CD8-positive, alpha-beta memory T cell (primary cell): ENCODE results near the gene ADISSP. TPM values are rescaled to one million over a fixed set of nuclear protein-coding genes. Genes with fewer than 3 reads are reported as not detected.

ENCODE experiments used
- CTCF ChIA-PET: fragments of 350-600 bp; sonication (Branson Sonifier 250); formaldehyde crosslinking; loops from one replicate; lab custom pipeline; 2021; ENCODE audit warnings: antibody characterized with exemption; lab: Charles Lee
- POLR2A ChIA-PET: fragments of 350-600 bp; sonication (Branson Sonifier 250); formaldehyde crosslinking; loops from one replicate; lab custom pipeline; 2021; ENCODE audit warnings: antibody characterized with exemption; lab: Charles Lee
- DNase-seq, 5 donors: peaks; one replicate each; pipeline versions ENCODE4 v3.0.0 to v3.0.0-alpha.2; 2020 to 2022; ENCODE audit warnings: mixed read lengths in 1 of 5
- H3K27ac ChIP-seq: one replicate; pipeline ENCODE4 v1.7.0; 2013; ENCODE audit warnings: low read depth, mild to moderate bottlenecking, low read length, moderate library complexity
- H3K27me3 ChIP-seq: 2 replicates; pipeline ENCODE4 v1.7.0; 2013; ENCODE audit warnings: low read length, mild to moderate bottlenecking; ENCODE audit not compliant: insufficient read depth, poor library complexity, severe bottlenecking
- H3K36me3 ChIP-seq: 2 replicates; pipeline ENCODE4 v1.7.0; 2013; ENCODE audit warnings: mild to moderate bottlenecking, low read length, moderate library complexity; ENCODE audit not compliant: insufficient read depth
- H3K4me1 ChIP-seq: 2 replicates; pipeline ENCODE4 v1.7.0; 2013; ENCODE audit warnings: mild to moderate bottlenecking, low read length, moderate library complexity; ENCODE audit not compliant: insufficient read depth
- H3K4me3 ChIP-seq: 2 replicates; pipeline ENCODE4 v1.7.0; 2013; ENCODE audit warnings: mild to moderate bottlenecking, low read length
- H3K9me3 ChIP-seq: 2 replicates; pipeline ENCODE4 v1.7.0; 2013; ENCODE audit warnings: mild to moderate bottlenecking, low read length
- H3K27ac Mint-ChIP-seq, 8 donors: one replicate each; pipeline ENCODE4 v1.8.0; 2020 to 2021; ENCODE audit warnings: mixed read lengths in 8 of 8, mild to moderate bottlenecking in 6 of 8, inconsistent platforms in 3 of 8, moderate library complexity in 3 of 8
- H3K27me3 Mint-ChIP-seq, 2 donors: one replicate each; pipeline ENCODE4 v1.8.0; 2020 to 2021; ENCODE audit warnings: mixed read lengths in 2 of 2, mild to moderate bottlenecking in 1 of 2, moderate library complexity in 1 of 2
- H3K36me3 Mint-ChIP-seq, 3 donors: one replicate each; pipeline ENCODE4 v1.8.0; 2020 to 2021; ENCODE audit warnings: mixed read lengths in 3 of 3, inconsistent platforms in 1 of 3, mild to moderate bottlenecking in 1 of 3
- H3K4me1 Mint-ChIP-seq, 3 donors: one replicate each; pipeline ENCODE4 v1.8.0; 2020 to 2021; ENCODE audit warnings: mixed read lengths in 3 of 3, inconsistent platforms in 1 of 3, mild to moderate bottlenecking in 1 of 3
- H3K4me3 Mint-ChIP-seq, 7 donors: one replicate each; pipeline ENCODE4 v1.8.0; 2020 to 2021; ENCODE audit warnings: mixed read lengths in 7 of 7, mild to moderate bottlenecking in 6 of 7, moderate library complexity in 4 of 7, inconsistent platforms in 2 of 7
- H3K9me3 Mint-ChIP-seq, 5 donors: one replicate each; pipeline ENCODE4 v1.8.0; 2020 to 2022; ENCODE audit warnings: mixed read lengths in 5 of 5, mild to moderate bottlenecking in 3 of 5, moderate library complexity in 2 of 5, inconsistent platforms in 1 of 5
- polyA plus RNA-seq: library from polyadenylated mRNA; unstranded; fragments of 300-500 nt; fragmentation: Illumina TruSeq; gene quantifications from one replicate; pipeline ENCODE4 v1.2.3, GENCODE V29; 2021
- total RNA-seq, 2 experiments: library from RNA; stranded (reverse); gene quantifications; one replicate each; pipeline ENCODE4 v1.2.3, GENCODE V29; 2021

The ADISSP gene
- total and polyA plus RNA-seq, 3 experiments from 2014 or later, result 27.0 to 74.9 (median 72.7) TPM

GRCh38 chr20:3766422-3767109 lies 987 bp downstream of the ADISSP start:
- ChIA-PET POLR2A (interaction anchor here (0.5 to 2.4 kb wide), 2 partner anchors 45 to 166 kb away, joined by 4 to 11 read pairs; no protein-coding TSS in a partner anchor), CTCF (interaction anchor here (1.0 to 3.0 kb wide), 6 partner anchors 10 to 55 kb away, joined by 3 to 29 read pairs (median 6); partner anchors contain the start of genes AP5S1 and CENPB)
- Mint-ChIP-seq H3K27ac (peak overlapping the region in 5 of 8 donors; percentile 77 to 87 (median 80)), H3K4me3 (peak overlapping the region; percentile 83 to 98 (median 89)), H3K4me1 (peaks cover 7 to 28% (median 19%) of the 10 kb centered on the region in 3 donors), H3K27me3 (peaks cover 0 to 2% of the 10 kb centered on the region in 2 donors), H3K9me3 (no peaks in the 10 kb centered on the region), H3K36me3 (peaks cover 0 to 7% (median 2%) of the 10 kb centered on the region in 3 donors)
- Histone ChIP-seq H3K4me3 (peak overlapping the region; percentile 91), H3K4me1 (peaks cover 22% of the 10 kb centered on the region), H3K36me3 (no peaks in the 10 kb centered on the region), H3K9me3 (no peaks in the 10 kb centered on the region), H3K27me3 (no peaks in the 10 kb centered on the region), H3K27ac (no peak overlapping the region)
- DNase-seq, result peak in 1 of 5 donors; percentile 39

DNA sequence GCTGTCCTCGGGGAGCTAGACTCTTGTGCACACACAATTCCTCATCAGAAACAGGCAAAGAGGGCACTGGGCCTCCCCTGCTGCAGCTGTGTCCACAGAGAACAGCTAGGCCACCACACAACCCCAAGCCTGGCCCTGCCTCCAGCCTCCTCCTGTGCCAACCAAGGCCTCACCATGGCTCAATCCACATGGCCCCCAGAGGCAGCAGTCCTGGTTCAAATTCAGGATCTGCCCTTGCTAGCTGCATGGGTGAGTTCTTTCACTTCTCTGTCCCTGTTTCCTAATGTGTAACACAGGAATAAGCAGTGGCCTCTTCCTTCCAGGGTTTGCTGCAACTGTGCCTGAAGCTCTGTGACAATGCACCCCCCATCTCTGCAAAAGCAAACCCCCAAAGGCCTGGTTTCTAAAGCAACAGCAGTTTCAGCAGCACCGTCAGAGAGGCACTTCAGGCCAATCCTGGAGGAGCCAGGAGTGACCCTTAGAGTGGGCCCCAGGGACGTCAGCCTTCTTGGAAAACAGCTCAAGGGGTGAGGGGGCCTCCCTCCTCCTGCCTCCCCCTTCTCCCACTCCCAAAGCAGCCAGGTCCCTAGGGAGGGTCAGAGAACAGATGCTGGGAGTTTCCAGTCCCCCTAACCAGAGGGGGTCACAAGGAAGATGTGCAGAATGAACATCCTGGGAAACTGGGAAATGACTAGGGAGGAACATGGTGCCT lies 2.2 kb downstream of the ADISSP start:
- Histone ChIP-seq H3K27ac (no peak overlapping the region), H3K4me3 (no peak overlapping the region), H3K36me3 (no peaks in the 10 kb centered on the region), H3K4me1 (peaks cover 22% of the 10 kb centered on the region), H3K9me3 (no peaks in the 10 kb centered on the region), H3K27me3 (no peaks in the 10 kb centered on the region)
- peaks cover 0 to 8% (median 5%) of the 10 kb centered on the region in 3 donors for H3K36me3 Mint-ChIP-seq
- CTCF ChIA-PET, result interaction anchor here (0.7 to 2.0 kb wide), 5 partner anchors 8 to 21 kb away, joined by 3 to 6 read pairs (median 3); partner anchors contain the start of gene CENPB
- no peaks in the 10 kb centered on the region for H3K27me3 Mint-ChIP-seq
- peak in 1 of 5 donors; percentile 26 for DNase-seq
- POLR2A ChIA-PET, result no interaction called here
- H3K9me3 Mint-ChIP-seq, result no peaks in the 10 kb centered on the region
- H3K27ac Mint-ChIP-seq, result peak overlapping the region in 1 of 8 donors; percentile 22
- peaks cover 7 to 28% (median 19%) of the 10 kb centered on the region in 3 donors for H3K4me1 Mint-ChIP-seq
- H3K4me3 Mint-ChIP-seq, result peak overlapping the region in 5 of 7 donors; percentile 3 to 90 (median 27)

DNA sequence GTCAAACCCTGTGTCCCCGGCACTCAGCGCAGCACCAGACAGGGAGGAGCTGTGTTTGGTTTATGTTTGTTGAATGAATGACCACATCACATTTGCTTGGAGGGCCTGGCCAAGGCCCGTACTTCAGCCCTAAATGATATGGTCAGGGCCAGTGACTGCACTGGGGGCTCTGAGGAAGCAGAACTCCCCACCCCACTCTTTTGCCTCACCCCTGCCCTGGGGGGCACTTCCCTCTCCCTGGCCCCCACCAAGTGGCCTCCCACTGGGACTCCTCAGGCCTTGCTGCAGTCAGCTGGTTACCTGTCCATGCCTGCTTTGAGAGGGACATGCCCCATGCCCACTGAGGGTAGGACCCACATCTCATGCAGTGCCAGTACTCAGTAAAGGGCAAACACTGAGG lies 2.9 kb downstream of the ADISSP start:
- CTCF ChIA-PET, result interaction anchor here (0.7 to 1.1 kb wide), 2 partner anchors 15 to 21 kb away, joined by 3 read pairs; no protein-coding TSS in a partner anchor

GRCh38 chr20:3763671-3764601 lies 3.6 kb downstream of the ADISSP start:
- peaks cover 0 to 11% (median 5%) of the 10 kb centered on the region in 3 donors for H3K36me3 Mint-ChIP-seq
- Histone ChIP-seq H3K4me3 (no peak overlapping the region), H3K27me3 (no peaks in the 10 kb centered on the region), H3K9me3 (no peaks in the 10 kb centered on the region), H3K27ac (no peak overlapping the region), H3K36me3 (no peaks in the 10 kb centered on the region), H3K4me1 (peaks cover 19% of the 10 kb centered on the region)
- H3K27ac Mint-ChIP-seq, result peak overlapping the region in 2 of 8 donors; percentile 32 to 89
- POLR2A ChIA-PET, result no interaction called here
- peaks cover 4 to 26% (median 16%) of the 10 kb centered on the region in 3 donors for H3K4me1 Mint-ChIP-seq
- no peaks in the 10 kb centered on the region for H3K9me3 Mint-ChIP-seq
- peak overlapping the region in 1 of 7 donors; percentile 54 for H3K4me3 Mint-ChIP-seq
- CTCF ChIA-PET, result interaction anchor here (1.1 kb wide), 2 partner anchors 11 to 14 kb away, joined by 3 read pairs; no protein-coding TSS in a partner anchor
- peak in 1 of 5 donors; percentile 28 for DNase-seq
- no peaks in the 10 kb centered on the region for H3K27me3 Mint-ChIP-seq

More for the DNA sequence above, 2.9 kb downstream of the ADISSP start:
- peak in 1 of 5 donors; percentile 31 for DNase-seq
- POLR2A ChIA-PET, result no interaction called here
- H3K36me3 ChIP-seq, result no peaks in the 10 kb centered on the region
- H3K4me1 Mint-ChIP-seq, result peaks cover 7 to 28% (median 19%) of the 10 kb centered on the region in 3 donors
- no peaks in the 10 kb centered on the region for H3K9me3 ChIP-seq
- peaks cover 22% of the 10 kb centered on the region for H3K4me1 ChIP-seq
- no peaks in the 10 kb centered on the region for H3K9me3 Mint-ChIP-seq
- H3K4me3 Mint-ChIP-seq, result peak overlapping the region in 2 of 7 donors; percentile 3 to 54
- H3K27ac Mint-ChIP-seq, result no peak overlapping the region
- no peaks in the 10 kb centered on the region for H3K27me3 ChIP-seq
- H3K27me3 Mint-ChIP-seq, result no peaks in the 10 kb centered on the region
- peaks cover 0 to 10% (median 5%) of the 10 kb centered on the region in 3 donors for H3K36me3 Mint-ChIP-seq
- no peak overlapping the region for H3K4me3 ChIP-seq
- no peak overlapping the region for H3K27ac ChIP-seq

GRCh38 chr20:3760655-3761348 lies 6.8 kb downstream of the ADISSP start:
- ChIA-PET CTCF (no interaction called here), POLR2A (no interaction called here)
- Histone ChIP-seq H3K36me3 (no peaks in the 10 kb centered on the region), H3K27me3 (no peaks in the 10 kb centered on the region), H3K9me3 (no peaks in the 10 kb centered on the region), H3K27ac (no peak overlapping the region), H3K4me3 (no peak overlapping the region), H3K4me1 (no peaks in the 10 kb centered on the region)
- H3K9me3 Mint-ChIP-seq, result no peaks in the 10 kb centered on the region
- H3K4me1 Mint-ChIP-seq, result peaks cover 0 to 2% (median 0%) of the 10 kb centered on the region in 3 donors
- peak in 1 of 5 donors; percentile 14 for DNase-seq
- no peak overlapping the region for H3K27ac Mint-ChIP-seq
- no peak overlapping the region for H3K4me3 Mint-ChIP-seq
- peaks cover 0 to 23% (median 11%) of the 10 kb centered on the region in 3 donors for H3K36me3 Mint-ChIP-seq
- H3K27me3 Mint-ChIP-seq, result no peaks in the 10 kb centered on the region

- H3K36me3 Mint-ChIP-seq, result peaks cover 0 to 26% (median 11%) of the 10 kb centered on the region in 3 donors
- H3K36me3 ChIP-seq, result no peaks in the 10 kb centered on the region
- H3K27ac ChIP-seq, result no peak overlapping the region
- no peaks in the 10 kb centered on the region for H3K4me1 Mint-ChIP-seq
- ChIA-PET POLR2A (no interaction called here), CTCF (interaction anchor here (0.8 kb wide), 1 partner anchor 49 kb away, joined by 3 read pairs; no protein-coding TSS in a partner anchor)
- no peak overlapping the region for H3K4me3 ChIP-seq
- H3K4me1 ChIP-seq, result no peaks in the 10 kb centered on the region
- no peaks in the 10 kb centered on the region for H3K27me3 ChIP-seq
- H3K27ac Mint-ChIP-seq, result peak overlapping the region in 1 of 8 donors; percentile 57
- no peak for DNase-seq
- no peak overlapping the region for H3K4me3 Mint-ChIP-seq
- H3K9me3 Mint-ChIP-seq, result no peaks in the 10 kb centered on the region
- H3K27me3 Mint-ChIP-seq, result no peaks in the 10 kb centered on the region
- H3K9me3 ChIP-seq, result no peaks in the 10 kb centered on the region
Measured at GRCh38 chr20:3759884-3760283, 7.7 kb downstream of the ADISSP start.
